HG03469 (cell line): ENCODE results near the gene CYFIP1.

Experiments
- ATAC-seq: cut with Tn5 transposase; IDR thresholded peaks from one replicate; pipeline ENCODE4 v1.9.1; 2021; ENCODE audit warnings: mild to moderate bottlenecking, moderate library complexity, moderate number of reproducible peaks; ENCODE audit not compliant: unreplicated experiment

Gene CYFIP1

DNA sequence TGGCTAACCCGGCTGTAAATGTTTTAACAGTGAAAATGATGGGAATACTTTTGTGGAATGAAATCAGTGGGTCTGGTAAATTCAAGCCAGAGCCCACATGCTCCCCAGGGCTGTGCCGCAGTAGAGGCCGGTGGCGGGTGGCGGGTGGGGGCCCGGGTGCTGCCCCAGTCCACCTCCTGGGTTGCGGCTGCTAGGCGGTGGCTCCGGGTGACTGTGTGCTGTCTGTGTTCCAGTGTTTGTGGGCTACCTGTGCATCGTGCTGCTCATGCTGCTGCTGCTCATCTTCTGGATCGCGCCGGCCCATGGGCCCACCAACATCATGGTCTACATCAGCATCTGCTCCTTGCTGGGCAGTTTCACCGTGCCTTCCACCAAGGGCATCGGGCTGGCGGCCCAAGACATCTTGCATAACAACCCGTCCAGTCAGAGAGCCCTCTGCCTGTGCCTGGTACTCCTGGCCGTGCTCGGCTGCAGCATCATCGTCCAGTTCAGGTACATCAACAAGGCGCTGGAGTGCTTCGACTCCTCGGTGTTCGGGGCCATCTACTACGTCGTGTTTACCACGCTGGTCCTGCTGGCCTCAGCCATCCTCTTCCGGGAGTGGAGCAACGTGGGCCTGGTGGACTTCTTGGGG is 156.6 kb downstream of the CYFIP1 start:
- ATAC-seq: no peak

DNA sequence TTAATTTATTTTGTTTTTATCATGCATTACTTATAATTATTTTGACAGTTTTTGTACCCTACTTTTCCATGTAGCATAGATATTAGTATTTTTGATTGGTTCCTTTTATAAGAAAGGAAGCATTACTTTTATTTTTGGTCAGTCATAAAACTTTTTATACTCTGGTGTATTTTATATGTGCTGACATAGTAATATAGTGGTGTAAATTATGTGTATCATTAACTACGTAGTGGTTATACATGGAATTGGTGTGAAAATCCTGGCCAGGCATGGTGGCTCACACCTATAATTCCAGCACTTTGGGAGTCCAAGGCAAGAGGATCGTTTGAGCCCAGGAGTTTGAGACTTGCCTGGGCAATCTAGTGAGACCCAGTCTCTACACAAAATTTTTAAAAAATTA is 160.5 kb downstream of the CYFIP1 start:
- no peak for ATAC-seq
